AG04449 (cell line): ENCODE results near the gene CCND3.
"Not testable (repeated sequence)": the region's sequence is repeated elsewhere in the genome, so short reads cannot be mapped to it uniquely, and the experiment has no call there.

Source experiments
- CTCF ChIA-PET: fragments of 350-600 bp; formaldehyde crosslinking; extraction: SDS; loops from one replicate; lab custom pipeline; 2021; ENCODE audit warnings: antibody characterized with exemption; lab: Yijun Ruan, JAX
- POLR2A ChIA-PET: fragments of 400-600, 350-600 bp; formaldehyde crosslinking; extraction: SDS; loops from one replicate; lab custom pipeline; 2020; ENCODE audit warnings: antibody characterized with exemption, inconsistent platforms; lab: Yijun Ruan, JAX
- DNase-seq: peaks from one replicate; pipeline ENCODE4 v3.0.0-alpha.2; 2010; ENCODE audit warnings: low read depth, low spot score
- H3K4me3 ChIP-seq: 2 replicates; pipeline ENCODE4 v1.5.1; 2011; ENCODE audit warnings: low read depth, mild to moderate bottlenecking, control low read depth, low read length
- TF ChIP-seq, protein P1 (sequence below): IDR thresholded peaks from one replicate; pipeline ENCODE4 v1.5.1; 2011; ENCODE audit warnings: mild to moderate bottlenecking, moderate library complexity, low read length, control low read depth, inconsistent platforms; ENCODE audit not compliant: insufficient read depth; ENCODE audit errors: missing control alignments

CCND3 gene

GRCh38 chr6:41958022-41958856 lies 16.6 kb upstream of the CCND3 start:
- TF ChIP-seq, protein P1, sequence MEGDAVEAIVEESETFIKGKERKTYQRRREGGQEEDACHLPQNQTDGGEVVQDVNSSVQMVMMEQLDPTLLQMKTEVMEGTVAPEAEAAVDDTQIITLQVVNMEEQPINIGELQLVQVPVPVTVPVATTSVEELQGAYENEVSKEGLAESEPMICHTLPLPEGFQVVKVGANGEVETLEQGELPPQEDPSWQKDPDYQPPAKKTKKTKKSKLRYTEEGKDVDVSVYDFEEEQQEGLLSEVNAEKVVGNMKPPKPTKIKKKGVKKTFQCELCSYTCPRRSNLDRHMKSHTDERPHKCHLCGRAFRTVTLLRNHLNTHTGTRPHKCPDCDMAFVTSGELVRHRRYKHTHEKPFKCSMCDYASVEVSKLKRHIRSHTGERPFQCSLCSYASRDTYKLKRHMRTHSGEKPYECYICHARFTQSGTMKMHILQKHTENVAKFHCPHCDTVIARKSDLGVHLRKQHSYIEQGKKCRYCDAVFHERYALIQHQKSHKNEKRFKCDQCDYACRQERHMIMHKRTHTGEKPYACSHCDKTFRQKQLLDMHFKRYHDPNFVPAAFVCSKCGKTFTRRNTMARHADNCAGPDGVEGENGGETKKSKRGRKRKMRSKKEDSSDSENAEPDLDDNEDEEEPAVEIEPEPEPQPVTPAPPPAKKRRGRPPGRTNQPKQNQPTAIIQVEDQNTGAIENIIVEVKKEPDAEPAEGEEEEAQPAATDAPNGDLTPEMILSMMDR, result no peak
- CTCF ChIA-PET, result no interaction called here
- H3K4me3 ChIP-seq, result no peak overlapping the region
- DNase-seq, result no peak
- POLR2A ChIA-PET, result no interaction called here

- no peak overlapping the region for H3K4me3 ChIP-seq
- ChIA-PET CTCF (interaction anchor here (1.0 kb wide), 1 partner anchor 36 kb away, joined by 5 read pairs; the partner anchor contains the start of gene MED20), POLR2A (no interaction called here)
- TF ChIP-seq, protein P1, result no peak
- no peak for DNase-seq
Observed at GRCh38 chr6:41957117-41957516, 15.5 kb upstream of the CCND3 start.

DNA sequence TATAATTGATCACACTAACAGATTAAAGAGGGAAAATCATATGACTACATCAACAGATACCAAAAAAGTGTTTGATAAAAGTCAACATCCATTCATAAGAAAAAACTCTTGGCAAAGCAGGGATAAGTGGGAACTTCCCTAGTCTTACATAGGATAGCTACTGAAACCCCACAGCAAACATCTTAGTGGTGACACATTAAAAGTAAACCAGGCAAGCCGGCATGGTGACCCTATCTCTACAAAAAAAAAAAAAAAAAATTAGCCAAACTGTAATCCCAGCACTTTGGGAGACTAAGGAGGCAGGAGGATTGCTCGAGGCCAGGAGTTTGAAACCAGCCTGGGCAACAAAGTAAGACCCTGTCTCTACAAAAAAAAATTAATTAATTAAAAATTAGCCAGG lies 13.8 kb upstream of the CCND3 start:
- TF ChIP-seq, protein P1, result no peak
- DNase-seq, result no peak
- CTCF ChIA-PET, result interaction anchor here (1.1 kb wide), 1 partner anchor 8 kb away, joined by 3 read pairs; no protein-coding TSS in a partner anchor
- POLR2A ChIA-PET, result no interaction called here
- no peak overlapping the region for H3K4me3 ChIP-seq

- no peak for DNase-seq
- no peak overlapping the region for H3K4me3 ChIP-seq
- TF ChIP-seq, protein P1, result no peak
- CTCF ChIA-PET, result interaction anchor here (1.1 kb wide), 1 partner anchor 9 kb away, joined by 3 read pairs; no protein-coding TSS in a partner anchor
- POLR2A ChIA-PET, result no interaction called here
Observed at GRCh38 chr6:41954668-41955067, 13.1 kb upstream of the CCND3 start.

DNA sequence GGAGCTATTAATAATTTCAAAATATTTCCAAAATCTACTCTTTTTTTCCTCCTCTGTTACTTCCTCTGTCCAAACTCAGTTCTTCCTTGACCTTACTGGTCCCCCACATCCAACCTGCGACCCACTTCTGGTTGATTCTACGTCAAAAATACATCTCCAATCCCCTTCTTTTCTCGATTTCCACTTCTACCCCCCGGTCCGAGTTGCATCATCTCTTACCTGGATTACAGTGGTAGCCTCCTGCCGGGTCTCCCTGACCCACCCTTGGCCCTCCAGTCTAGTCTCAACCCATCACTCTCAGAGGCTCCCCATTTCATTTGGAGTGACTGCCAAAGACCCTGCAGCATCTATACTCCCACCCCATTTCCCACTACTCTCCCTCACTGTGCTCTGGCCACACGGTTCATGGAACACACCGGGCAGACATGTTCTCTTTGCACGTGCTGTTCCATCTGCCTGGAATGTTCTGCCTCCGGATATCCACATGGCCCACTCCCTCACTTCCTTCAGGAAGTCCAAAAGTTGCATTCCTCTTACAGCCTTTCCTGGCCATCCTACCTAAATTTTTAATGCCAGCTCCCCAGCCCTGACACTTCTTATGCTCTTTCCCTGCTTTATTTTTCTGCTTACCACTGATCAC lies 6.1 kb upstream of the CCND3 start:
- DNase-seq, result no peak
- TF ChIP-seq, protein P1, result no peak
- H3K4me3 ChIP-seq, result no peak overlapping the region
- ChIA-PET POLR2A (no interaction called here), CTCF (interaction anchor here (0.6 kb wide), 1 partner anchor 182 kb away, joined by 3 read pairs; no protein-coding TSS in a partner anchor)

DNA sequence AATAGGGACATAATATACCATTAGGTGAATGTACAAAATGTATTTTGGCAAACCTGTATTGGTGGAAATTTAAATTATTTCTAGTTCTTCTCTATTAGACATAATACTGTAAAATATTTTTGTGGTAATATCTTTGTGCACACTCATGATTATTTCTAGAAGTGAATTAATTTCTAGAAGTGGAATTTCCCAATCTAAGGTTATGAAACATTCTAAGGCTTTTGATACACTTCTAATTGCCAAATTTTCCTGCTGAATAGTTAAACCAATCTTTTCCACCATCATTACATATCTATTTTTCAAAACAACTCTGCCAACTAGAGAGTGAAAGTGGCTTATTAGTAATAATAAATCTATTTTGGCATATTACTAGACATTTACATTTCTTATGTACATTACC lies 1.8 kb upstream of the CCND3 start:
- H3K4me3 ChIP-seq, result no peak overlapping the region
- ChIA-PET CTCF (interaction anchor here (0.6 to 15.2 kb wide), 9 partner anchors 8 to 168 kb away, joined by 3 to 341 read pairs (median 4); partner anchors contain the start of genes BYSL, MED20 and TOMM6), POLR2A (no interaction called here)
- no peak for DNase-seq
- TF ChIP-seq, protein P1, result no peak

- POLR2A ChIA-PET, result interaction anchor here (1.1 kb wide), 1 partner anchor 155 kb away, joined by 5 read pairs; the partner anchor contains the start of gene TOMM6
- H3K4me3 ChIP-seq, DNase-seq: not testable (repeated sequence)
- CTCF ChIA-PET, result interaction anchor here (1.7 to 15.2 kb wide), 5 partner anchors 17 to 157 kb away, joined by 6 to 341 read pairs (median 94); partner anchors contain the start of genes BYSL, MED20 and TOMM6
Observed at GRCh38 chr6:41942882-41943281, 1.3 kb upstream of the CCND3 start.
